Stimulated activated CD4-positive, alpha-beta T cell treated with anti-CD3 and anti-CD28 coated beads, Interleukin-2, amount 100 ng/mL, for 48 hours (primary cell): ENCODE data around the gene DHCR24.

Experiments
- DNase-seq, 2 donors: peaks; one replicate each; pipeline ENCODE4 v3.0.0-alpha.2; 2020

DHCR24 gene

DNA sequence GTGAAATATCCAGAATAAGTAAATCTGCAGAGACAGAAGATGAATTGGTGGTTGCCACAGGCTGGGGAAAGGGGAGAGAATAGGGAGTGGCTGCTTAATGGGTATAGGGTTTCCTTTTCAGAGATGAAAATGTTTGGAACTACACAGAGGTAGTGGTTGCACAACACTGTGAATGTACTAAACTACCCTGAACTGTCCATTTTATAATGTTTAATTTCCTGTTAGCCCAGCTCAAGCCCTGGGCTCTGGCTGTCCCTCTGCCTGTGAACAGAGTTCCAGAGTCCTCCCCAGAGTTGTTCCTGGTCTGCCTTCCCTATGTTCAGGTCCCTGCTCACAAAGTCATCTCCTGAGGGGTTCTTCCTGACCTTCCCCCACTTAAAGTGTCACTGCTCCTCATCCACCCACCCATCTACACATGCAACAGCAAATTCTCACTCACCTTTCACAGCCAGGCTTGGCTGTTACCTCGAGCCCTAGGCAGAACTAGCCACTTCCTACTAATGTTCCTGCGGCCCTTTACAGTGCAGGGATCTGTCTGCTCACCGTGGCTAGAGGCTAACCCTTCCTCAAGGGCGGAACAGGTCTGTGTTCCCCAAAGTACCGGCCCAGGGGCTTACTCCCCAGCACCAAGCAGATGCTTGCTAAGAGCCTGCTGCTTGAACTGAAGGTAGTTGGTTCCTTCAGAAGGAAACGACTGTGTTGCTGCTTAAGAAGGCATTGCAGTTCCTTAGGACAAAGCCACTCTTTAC lies 22.4 kb downstream of the DHCR24 start:
- no peak for DNase-seq

DNA sequence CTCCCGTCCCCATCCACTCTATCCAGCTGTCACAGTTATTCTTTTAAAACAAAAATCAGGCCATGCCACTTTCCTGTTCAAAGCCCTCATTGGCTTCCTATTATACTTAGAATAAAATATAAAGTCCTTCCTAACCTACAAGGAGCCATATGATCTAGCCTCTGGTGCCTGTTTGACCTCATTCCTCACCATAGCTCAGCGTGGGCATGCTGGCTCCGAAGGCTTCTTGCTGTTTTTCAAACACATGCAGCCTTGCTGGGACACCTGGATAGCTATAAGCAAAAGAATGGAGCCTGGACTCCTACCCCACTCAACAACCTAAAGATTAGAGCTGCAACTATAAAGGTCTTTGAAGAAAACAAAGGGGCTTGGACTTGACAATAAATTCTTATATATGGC lies 23.7 kb downstream of the DHCR24 start:
- no peak for DNase-seq

DNA sequence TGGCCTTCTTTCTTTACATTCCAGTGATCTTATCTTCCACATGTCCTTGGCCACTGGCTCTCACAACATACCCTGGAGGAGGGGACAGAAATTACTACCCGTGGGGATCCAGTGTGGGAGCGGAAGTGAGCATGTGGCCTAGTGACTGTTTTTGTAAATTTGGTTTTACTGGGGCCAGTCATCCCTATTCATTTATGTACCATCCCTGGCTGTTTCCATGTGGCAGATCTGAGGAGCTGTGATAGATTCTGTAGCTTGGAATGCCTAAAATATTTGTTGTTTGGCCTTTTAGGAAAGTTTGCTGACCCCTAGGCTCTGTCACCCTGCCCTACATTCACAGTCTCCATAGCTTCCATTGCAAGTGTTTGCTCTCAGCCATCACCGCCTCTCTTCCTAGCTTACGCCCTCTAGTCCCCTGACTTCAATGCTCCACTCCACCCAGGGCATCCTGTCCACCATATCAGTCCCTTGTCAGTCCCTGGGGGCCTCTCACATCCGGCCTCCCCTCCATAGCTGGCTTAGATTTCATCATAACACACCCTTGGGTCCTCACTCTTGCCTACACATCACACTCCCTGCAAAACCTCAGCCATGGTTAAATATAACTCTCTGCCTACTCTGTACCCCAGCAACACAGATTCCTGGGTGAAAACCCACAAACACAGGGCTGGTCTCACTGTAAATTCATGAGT lies 25.8 kb downstream of the DHCR24 start:
- no peak for DNase-seq

DNA sequence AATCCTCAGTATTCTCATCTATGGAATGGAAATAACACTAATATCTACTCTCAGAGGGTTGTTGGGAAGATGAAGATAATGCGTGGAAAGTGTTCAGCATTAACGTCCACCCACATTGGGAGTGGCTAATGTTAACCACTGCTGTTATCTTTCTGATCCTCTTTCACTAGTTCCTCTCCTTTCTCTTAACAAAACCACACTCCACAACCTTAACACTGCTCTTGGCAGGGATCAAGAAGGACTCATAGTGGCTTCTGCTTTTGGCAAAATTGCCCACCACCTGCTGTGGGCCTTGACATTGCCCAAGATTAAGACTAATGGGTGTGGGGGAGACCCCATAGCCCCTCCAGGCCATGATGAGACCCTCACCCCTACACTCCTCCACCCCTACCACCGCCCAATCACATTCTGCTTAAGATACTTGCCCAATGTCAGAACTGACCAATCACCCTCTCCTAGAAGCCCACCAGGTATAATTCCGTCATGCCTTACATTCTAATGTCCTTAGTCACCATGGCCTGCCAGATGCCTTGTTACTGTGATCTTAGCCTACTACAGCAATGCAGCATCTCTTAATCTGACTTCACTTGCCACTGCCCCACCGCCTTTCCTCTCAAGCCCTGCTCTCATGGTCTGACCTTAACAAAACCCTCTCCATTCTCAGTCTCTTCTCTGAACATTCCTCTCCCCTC lies 27.1 kb downstream of the DHCR24 start:
- DNase-seq, result no peak

DNA sequence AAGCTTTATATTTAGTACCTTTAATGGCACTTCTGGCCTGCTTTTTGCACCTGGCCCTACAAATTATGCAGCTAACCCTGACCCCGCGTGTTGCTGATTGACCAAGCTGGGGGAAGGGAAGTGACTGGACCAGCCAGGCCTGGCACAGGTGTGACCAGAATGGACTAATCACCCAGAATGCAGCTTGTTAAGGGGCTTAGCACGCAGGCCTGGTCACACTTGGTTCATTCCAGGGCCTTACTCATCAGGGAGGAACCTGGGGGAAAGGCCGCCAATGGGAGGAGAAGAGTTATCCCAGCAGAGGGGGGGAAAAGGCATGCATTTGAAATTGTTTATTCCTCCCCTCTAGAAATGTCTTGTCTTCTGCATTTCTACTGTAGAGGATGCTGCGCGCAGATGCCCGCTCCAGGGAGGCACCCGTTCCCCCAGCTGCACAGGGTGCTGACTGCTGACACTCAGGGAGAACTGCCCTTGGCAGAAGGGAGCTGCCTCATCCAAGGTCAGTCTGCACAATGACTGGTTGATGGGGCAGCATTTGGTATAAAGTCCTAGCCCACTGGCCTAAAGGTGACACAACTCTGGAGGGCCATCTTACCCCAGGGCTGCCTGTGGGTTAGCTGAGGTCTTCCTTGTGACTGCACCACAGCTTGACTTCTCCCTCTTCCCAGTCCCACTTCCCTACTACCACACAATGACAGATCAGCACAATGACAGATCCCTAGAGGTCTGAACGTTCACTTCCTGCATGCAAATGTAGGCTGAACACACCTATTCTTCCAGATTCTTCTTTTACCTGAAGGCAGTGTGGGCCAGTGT lies 29.0 kb downstream of the DHCR24 start:
- DNase-seq, result no peak

DNA sequence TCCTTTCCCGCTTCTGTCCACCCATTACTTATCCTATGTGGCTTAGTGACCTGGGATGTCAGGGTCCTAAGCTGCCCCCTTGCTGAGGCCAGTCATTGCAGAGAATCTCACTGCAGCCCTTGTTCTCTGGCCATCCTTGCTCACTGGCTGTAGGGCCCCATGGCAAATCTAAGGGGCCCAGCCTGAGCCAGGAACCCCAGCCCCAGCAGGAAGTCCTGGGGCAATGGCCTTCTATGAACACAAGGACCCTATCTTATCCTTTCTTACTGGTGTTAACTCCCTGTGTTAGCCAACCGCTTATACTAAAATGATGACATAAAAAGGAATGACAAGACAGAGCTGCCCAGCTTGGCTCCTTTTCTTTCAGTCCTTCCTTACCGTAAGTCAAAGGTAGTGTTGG lies 29.9 kb downstream of the DHCR24 start:
- no peak for DNase-seq

DNA sequence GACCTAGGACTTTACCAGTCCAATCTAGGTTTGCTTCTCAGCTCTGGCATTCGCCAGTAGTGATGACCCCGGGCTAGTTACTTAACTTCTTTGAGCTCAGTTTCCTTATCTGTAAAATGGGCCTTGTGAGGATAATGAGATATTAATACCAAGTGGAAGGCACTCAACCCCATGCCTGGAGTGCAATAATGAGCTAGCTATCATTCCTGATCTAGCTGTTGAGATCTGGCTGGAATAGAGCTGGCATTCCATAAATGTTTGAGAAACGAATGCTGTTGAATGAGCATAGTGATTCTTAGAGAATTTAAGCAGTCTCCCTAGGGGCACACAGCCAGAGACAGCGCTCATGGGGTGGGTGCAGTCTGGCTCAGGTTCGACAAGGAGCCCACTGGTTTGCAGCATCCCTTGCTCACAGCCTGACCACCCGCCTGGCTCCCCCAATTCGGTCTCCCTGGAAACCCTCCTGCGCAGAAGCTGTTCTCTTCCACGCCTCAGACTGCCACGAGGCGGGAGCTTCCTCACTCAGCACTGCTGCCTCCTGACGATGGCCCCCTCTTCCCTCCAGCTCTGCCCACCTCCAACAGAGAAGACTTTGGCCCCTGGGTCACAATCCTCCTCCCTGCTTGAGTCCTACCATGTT lies 32.5 kb downstream of the DHCR24 start:
- DNase-seq, result no peak

DNA sequence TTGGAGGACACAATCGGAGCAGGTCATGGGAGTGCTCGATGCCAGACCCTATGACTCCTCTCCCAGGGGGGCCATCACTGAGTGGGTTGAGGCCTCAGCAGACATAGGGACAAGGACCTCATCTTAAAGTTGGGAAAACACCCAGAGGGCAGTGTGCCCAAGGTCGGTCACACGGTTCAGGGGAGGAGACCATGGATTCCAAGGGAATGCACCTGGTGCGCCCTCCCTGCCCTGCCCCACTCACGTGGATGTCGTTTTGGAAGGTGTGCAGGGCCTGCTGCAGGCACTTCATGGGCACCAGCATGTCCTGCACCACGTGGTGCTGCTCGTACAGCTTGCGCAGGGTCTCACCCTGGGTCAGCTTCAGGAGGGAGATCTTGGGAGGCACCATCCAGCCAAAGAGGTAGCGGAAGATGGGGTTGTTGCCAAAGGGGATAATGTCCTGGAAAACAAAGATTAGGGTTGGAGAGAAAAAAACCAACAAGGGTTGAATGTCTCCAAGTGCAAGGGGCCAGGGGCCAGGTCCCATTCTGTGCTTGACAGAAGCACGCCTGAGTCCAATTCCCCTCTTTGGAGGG lies 33.1 kb downstream of the DHCR24 start:
- DNase-seq, result no peak

DNA sequence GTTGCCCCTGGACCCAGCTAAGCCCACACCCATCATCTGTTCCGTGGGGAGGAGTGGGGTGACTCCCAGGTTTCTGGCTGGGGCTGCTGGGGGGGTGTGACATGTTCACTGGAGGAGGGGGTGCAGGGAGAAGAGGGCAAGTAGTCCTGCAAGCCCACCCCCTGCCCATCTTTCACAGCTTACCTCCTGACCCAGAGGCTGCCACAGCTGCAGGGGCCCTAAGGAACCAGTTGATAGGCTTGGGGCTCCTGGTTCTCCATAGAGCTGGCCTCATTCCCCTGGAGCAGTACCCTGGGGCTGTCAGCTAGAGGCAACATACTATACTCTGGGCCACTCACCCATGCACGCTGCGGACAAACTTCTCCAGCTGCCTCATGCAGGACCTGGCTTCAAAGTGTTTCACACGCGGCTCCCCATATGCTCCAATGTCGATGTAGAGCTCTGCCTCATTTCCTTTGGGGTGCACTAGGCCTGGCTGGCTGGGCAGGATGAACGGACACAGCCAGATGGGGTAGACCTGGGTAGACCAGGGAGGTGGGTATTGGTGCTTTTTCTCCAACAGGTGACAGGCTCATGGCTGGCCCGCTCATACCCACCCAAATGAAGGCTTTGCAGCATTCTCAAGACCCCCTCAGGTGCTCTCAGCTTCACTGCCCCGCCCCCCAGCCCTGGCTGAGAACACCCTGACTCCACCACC lies 33.8 kb downstream of the DHCR24 start:
- no peak for DNase-seq

DNA sequence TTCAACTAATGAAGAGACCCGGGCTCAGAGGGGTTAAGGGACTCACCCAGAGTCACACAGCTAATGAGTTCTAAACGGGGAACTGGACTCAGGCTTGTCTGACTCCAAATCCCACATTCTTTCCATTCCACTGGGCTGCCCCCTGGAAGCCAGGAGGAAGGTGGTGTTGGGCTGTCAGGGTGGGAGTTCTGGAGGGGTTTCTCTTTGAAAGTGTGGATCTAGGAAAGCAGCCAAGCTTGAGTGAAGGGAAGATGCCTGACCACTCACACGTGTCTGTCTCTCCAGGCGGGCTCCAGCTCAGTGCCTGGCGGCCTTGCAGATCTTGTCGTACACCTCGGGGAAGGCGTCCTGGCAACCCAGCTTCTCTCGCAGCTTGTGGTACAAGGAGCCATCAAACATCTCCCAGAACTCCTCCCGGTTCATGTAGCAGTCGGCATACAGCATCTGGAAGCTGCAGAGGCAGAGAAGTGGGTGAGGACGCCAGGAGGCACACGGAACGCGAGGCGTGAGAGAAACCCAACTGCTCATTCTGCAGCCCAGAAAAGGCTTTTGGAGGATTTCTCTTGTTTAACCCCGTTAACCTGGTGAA lies 35.0 kb downstream of the DHCR24 start:
- no peak for DNase-seq

DNA sequence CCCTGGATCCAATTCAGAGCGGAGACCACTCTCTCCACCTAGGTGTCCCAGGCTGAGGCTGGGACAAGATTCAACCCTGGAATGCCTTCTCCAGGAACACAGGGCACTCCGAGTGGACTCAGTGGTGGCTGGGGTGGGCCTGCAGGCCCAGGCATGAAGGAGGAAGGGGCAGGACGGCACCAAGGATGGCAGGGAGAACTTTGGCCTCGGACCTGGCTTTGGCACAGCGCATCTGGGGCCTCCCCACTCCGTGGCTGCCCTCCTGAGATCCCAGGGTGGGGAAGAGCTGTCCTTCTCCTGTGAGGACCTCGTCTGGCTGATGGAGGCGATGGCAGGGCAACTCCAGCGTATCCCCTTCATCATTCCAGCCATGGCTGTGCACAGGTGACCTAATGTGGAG lies 35.6 kb downstream of the DHCR24 start:
- no peak for DNase-seq

DNA sequence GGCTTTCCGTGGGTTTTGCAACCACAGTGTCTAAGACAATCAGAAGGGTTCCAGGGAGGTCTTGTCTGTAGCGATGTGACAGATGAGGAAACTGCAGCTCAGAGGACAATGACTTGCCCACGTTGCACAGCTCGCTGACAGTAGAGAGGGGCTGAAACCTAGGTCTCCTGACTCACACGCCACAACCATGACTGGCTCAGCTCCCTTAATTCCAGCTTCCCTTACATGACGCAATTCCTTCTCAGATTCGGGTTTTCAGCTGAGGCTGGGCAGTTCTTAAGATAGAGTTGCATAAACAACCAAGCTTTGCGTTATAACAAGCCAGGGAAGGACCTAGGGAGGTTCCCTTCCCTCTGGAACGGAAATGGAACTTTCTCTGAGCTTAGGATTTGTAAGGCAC lies 36.3 kb downstream of the DHCR24 start:
- DNase-seq, result no peak

DNA sequence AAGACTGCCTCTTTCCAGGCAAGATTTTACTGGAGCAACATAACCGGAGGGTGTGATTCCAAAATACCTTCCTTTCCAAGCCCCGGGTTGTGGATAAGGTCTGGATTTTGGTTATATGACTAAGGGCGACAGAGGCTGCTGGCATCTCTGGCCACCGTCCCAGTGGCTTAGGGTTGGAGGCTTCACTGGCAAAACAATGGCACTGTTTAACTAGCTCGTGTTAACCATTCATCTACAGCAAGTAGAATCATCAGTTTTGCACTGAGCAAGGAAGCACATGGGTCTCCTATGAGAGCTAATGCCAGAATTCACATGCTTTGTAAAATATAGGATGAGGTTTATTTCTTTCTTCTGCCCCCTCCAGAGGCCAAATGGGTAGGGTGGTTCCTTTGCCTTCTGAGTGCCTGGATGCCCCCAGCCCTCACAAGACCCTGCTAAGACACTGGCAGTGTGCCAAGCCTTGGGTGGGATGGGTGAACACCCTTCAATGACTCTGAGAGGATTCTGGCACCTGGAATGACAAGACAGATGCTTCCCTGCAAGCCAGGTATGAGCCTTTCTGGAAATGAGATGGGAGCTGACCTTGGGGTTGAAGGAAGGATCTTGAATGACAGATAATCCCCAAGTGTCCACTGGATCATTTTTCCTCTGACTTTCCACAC lies 36.8 kb downstream of the DHCR24 start:
- DNase-seq, result no peak

DNA sequence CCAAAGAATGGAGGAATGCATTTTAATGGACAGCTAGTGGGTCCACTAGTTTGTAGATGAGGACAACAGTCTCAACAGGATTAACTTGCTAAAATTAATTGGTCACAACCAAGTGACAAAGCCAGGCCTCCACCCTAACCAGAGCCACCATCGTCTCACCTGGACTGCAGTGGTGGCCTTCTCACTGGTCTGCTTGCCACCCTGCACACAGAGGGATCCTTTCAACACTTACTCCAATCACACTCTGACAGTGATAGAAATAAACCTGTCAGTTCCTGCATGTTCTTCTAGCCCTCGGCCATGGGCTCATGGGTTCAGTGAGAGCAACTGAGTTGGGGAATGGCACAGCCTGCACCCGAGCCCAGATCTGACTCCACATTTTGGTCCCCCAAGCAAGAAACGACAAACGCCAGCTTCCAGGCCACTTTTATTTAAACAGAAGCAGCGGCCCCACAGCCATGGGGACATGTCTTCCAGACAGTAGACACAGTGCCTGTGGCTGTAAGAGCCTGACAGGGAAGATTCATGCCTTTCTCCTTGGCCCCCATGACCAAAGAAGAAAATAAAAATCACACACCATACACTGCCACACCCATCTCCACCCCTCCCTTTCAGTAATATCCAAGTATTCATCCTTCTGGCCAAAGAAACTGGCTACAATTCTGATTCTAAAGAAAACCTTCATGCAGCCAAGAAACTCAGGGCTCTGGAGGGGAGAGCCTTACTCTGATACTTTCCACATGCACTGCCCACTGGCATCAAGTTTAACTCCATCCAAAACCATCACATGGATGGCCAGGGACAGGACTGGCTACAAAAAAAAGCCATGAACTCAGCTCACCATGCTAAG lies 37.6 kb downstream of the DHCR24 start:
- DNase-seq, result no peak

DNA sequence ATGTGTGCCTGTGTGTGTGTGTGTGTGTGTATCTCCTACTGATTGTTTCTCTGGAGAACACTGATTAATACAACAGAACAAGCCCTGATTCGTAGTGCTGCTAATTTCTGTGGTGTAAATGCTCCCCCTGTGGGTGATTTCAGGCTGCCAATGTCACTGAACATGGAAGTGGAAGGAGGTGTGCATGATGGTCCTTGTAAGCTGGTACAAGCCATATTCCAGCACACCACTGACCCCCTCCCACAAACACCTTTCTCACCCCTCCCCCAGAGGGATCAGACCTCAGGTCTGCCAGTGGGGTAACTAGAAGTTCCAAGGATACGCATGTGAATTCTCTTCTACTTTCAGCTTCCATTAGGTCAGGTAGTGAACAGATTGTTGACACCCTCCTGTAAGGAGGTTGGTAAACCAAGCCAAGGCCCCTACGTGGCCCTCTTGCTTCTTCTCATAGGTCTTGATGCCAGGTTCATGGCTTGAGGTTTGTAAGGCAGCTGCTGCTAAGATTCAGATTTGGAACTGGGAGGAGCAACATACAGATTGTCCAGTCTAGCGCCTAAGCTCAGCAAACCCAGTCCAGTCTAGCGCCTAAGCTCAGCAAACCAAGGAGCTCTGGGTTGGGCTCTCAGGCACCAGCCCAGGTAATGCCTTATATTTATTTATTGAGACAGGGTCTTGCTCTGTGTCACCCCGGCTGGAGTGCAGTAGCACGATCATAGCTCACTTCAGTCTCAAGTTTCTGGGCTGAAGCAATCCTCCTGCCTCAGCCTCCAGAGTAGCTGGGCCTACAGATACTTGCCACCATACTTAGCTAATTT lies 38.7 kb downstream of the DHCR24 start:
- DNase-seq, result no peak

DNA sequence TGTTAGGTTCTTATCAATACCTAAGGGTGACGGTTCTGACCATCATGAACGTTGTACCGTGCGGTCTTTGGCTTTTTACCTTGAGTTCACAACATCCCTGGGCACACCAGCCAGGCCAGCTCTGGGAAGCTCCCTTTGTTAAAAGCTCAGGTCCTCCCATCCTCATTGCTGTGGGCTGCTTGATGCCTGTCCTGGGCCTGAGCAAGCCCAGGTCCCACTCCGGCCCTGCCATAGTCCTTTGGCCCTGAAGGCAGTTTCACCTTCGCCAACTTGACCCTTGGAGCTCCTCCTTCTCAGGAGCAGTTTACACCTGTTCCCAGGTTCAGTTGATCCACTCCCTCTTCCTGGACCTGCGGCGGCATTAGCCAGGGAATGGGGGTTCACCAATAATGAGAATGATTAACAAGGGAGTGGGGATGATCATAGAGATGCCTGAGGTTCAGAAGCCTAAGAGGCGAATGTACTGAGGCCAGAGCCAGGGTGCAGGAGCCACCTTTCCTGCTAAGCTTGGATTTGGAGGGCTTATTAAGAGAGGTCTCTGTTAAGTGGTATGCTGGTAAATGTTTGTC lies 40.2 kb downstream of the DHCR24 start:
- DNase-seq, result no peak

DNA sequence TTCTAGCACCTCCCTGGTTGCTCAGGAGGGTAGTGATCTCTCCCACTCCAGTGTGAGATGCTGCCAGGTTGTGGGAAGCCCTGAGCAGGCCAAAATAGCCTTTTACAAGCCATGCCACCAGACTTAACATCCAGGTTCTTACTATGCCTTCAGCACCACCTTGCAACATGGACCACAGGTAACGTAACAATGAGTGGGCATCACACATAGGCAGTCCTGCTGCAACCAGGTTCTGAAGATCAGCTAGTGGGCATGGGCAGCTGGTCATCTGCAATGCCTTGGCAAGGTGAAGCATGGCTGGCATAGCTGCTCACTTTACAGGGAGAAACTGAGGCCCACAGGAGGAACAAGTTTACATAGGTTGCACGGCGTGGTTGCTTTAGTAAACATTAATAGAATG lies 40.7 kb downstream of the DHCR24 start:
- no peak for DNase-seq

DNA sequence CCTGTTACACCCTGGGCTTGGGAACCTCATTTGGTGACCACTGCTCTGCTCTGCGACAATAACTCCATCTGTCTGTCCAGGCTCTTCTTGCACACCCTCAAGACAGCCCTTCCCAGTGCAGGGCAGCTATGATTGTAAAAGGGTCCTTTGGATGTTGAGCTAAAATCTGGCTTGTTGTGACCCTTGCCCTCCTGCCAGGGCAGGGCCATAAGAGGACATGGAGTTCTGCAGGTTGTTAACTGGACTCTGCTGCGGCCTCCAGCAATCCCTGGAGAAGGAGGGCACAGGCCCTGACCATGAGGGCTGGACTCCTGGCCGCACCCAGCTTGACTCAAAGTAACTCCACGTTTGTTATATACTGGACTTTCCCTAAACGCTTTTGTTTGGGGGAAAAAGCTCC lies 41.2 kb downstream of the DHCR24 start:
- no peak for DNase-seq

DNA sequence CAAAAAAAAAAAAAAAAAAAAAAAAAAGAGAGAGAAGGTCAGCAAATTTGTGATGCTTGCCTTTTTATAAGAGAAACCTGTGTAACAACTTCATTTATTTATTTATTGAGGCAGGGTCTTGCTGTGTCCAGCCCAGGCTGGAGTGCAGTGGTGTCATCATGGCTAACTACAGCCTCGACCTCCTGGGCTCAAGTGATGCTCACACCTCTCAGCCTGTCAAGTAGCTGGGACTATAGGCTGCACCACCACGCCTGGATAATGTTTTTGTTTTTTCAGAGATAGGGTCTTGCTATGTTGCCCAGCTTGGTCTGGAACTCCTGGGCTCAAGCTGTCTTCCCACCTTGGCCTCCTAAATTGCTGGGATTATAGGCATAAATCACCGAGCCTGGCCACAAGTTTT lies 42.4 kb downstream of the DHCR24 start:
- no peak for DNase-seq
